Superior temporal gyrus (tissue), 1 donor: ENCODE results near the gene VPS13D.

Source experiments
- DNase-seq: peaks from one replicate; pipeline ENCODE4 v3.0.0-alpha.2; 2016; ENCODE audit errors: extremely low spot score

Gene VPS13D

DNA sequence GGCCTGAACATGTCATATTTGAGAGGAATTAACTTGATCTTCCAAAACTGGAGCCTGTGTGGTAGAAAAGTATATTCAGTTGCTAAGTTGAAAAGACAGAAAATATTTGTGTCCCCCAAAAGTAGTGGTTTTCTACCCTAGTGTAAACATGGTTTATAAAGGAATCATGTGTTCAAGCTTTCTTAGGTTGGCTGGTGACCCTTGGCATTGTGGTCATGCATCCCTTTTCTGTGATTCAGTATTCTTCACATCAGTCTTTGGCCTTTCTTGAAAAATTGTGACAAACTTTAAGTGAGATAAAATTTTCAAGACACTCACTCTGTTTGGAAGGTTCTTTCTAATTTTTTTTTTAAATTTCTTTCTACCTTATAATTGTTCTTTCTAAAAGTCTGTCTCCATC is 195.0 kb downstream of the VPS13D start:
- no peak for DNase-seq

GRCh38 chr1:12426030-12426429 is 196.2 kb downstream of the VPS13D start:
- peak; percentile 54 for DNase-seq

DNA sequence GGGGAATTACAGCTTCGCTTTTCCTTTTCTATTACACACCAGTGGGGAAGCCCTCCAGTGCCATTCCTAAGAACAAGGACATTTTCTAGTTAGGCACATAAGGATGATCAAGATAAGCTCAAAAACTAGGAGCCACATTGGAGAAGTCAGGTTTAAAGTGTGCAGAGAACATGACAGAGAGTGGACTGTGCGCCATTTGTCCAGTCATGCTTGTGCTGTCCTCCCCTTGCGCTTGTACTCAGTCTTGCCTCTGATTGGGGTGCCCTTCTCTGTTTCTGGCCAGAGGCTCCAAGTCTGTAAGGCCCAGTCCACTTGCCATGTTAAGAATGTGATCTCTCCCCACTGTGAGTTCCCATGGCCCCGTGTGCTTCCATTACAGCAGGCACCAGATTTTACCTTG is 198.5 kb downstream of the VPS13D start:
- DNase-seq, result no peak

- DNase-seq, result no peak
Measured at GRCh38 chr1:12430525-12430924, 200.7 kb downstream of the VPS13D start.

DNA sequence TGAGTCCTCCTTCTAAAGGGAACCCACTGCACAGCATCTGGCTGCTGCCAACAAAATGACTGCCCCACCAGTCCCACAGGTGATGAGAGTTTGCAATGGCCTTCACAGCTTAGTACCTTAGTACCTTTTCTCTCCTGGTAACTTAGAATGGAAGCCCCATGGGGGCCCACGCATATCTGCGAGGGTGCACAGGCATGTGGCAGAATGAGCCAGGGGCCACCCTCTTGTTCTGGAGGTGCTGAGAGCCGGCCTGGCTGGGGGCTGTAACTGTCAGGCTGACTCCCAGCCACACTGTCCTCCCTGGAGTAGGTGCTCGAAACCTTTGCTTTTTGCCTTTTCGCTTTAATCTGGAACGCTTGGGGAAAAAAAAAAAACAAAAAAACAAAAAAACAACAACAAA is 203.1 kb downstream of the VPS13D start:
- no peak for DNase-seq

GRCh38 chr1:12433323-12434053 is 203.7 kb downstream of the VPS13D start:
- DNase-seq, result no peak

DNA sequence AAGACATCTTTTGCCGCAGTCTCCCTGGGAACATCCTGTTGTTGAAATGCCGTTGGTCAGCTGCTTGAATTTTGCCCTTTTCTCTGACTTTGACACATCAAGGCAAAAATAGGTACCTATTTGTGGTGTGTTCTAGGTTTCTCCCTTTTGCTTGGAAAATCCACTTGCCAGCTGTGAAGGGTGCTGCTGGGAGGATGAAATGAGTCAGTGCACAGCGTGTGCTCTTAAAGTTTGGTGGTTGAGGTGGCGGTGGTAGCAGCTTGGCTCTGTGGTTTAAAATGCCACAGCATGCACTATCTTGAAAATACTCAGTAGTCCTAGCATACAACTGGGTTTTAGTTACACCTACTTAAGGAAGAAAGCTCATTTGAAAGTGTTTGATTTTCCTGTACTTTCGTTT is 204.3 kb downstream of the VPS13D start:
- DNase-seq, result peak; percentile 68

- no peak for DNase-seq
Measured at GRCh38 chr1:12434686-12435085, 204.9 kb downstream of the VPS13D start.

DNA sequence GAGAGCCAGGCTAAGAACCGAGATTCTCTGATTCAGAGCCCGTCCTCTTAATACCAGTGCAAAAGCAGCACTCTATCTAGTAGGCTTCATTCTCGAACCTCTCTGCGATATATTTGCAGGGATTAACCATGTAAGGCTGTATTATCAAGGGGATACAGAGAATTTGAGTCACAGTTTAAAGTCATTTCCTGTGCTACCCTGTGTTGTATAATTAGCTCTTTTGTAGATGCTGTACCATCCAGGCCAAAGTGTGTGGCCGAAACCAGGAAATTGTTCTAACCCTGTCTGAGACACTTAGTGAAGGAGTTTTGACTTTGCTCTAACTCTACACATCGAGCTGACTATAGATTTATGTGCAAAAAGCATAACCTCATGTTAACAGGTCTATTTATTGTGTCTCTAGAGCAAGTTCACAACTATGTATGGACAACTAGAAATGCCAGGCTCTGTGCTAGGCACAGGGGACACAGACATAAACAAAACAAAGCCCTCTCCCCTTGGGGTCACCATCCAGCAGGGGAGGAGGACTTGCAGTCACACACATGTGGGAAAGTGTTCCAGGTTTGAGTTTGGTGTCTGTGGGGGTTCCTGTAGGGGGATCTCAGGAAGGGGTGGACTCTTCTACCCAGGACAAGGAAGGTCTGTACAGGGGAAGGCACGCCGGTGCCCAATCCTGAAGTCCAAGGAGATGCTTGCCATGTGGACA is 206.0 kb downstream of the VPS13D start:
- DNase-seq, result no peak

GRCh38 chr1:12436345-12436658 is 206.5 kb downstream of the VPS13D start:
- DNase-seq, result no peak

- no peak for DNase-seq
Measured at GRCh38 chr1:12436817-12437599, 207.2 kb downstream of the VPS13D start.

DNA sequence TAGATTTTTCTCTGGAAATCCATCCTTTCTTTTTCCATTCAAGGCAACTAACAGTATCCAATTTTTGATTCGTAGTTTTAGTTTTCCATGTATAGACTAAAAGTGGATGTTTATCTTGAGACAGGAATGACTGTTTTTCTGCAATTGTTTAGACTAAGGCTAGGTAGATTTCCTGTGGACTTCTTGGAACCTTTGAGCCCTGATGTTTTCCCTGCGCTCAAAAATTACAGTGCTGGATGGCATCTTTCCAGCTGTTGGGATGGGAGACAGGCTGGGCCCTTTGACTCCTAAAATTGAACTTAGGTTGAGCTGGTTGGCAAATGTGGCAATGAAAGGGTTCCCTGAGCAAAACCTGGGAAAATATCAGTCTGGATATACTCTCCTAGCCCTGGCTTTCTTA is 207.8 kb downstream of the VPS13D start:
- DNase-seq, result no peak

- DNase-seq, result no peak
Measured at GRCh38 chr1:12438349-12438924, 208.6 kb downstream of the VPS13D start.

DNA sequence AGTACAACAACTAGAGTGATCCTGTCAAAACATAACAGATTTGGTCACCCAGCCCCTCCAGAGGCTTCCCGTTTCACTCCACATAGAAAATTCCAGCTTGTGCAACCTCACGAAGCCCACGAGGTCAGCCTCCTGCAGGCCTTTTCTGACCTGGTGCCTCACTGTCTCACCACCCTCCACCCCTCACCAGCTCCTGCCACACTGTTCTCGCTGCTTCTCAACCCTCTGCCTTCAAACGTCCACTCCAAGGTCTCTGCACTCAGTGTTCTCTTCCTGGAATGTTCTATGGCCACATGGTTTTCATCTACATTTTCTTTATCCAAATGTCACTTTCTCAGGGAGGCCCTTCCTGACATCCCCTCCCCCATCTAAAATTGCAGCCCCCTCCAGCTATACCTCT is 209.2 kb downstream of the VPS13D start:
- DNase-seq, result no peak

- DNase-seq, result no peak
Measured at GRCh38 chr1:12441414-12442105, 211.7 kb downstream of the VPS13D start.

DNA sequence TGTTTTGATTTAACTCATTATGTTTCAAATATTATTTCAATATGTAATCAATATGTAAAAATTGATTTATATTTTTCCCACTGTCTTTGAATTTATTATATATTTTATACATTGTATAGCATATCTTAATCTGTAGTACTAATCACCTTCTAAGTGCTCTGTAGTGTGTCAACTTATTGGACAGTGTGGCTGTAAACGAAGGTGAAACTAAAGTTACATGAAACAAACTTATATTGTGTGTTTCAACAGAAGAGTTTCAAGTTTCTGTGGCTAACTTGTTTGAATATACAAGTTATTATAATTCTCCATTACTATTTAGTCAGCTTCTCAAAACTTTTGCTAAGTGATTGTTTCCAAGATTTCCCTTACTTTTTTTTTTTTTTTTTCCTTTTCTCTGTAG is 212.4 kb downstream of the VPS13D start:
- DNase-seq, result no peak

GRCh38 chr1:12443151-12443550 is 213.3 kb downstream of the VPS13D start:
- no peak for DNase-seq

DNA sequence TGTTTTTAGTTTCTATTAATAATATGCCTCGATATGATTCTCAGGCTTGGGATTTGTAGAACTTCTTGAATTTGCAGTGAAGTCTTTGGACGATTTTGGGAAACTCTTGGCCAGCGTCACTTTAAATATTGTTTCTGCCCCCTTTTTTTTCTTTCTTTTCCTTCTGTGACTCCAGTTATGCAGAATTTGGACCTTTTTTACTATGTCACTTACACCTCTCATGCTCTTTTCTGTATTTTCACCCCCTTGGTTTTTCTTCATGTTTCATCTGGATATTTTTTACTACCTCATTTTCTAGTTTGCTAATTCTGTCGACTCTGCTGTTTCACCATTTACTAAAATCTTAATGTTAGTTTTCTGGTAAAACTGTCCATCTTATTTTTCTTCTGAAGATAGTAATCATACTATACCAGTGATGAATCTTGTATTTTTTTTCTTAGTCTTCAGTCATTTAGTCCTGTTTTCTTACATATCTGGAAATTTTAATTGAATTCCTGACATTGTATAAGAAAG is 214.6 kb downstream of the VPS13D start:
- no peak for DNase-seq

DNA sequence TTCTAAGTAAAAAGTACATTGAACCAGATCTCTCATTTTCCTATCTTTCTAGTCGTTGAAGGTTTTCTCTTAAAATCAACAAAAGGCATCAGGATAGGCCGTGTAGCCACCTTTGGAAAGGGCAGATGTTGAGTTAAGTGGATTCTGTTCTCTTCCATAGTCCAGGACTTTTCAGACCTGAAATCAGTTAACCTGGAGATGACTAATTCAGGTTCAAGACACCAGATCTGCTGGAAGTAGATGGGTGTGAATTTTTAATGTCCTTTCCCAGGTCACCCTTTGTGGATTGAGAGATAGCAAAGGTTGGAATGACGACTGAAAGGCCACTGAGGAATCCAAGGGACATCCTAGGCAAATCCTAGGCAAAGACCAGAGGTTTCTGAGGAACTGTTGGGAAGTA is 215.4 kb downstream of the VPS13D start:
- no peak for DNase-seq

DNA sequence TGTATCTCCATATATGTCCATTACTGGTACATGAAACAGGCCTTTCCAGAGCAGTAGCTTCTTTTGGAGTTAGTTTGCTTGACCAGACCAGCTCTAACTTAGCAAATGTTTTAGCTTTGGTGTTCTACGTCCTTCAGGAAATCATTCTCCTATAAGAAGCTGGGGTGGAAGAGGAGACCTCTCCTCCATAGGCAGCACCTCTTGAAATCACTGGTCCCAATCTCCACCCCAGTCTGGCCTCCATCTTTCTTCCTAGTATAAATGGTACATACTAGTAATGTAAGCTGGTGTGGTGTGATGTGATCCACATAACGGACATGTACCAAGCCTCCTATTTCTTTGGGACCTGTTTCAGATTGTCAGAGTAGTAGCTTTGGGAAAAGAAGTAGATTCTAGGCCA is 216.8 kb downstream of the VPS13D start:
- no peak for DNase-seq

GRCh38 chr1:12447307-12447706 is 217.5 kb downstream of the VPS13D start:
- DNase-seq, result no peak

GRCh38 chr1:12447849-12448312 is 218.1 kb downstream of the VPS13D start:
- DNase-seq, result no peak
